WTC11 (cell line): ENCODE data around the gene CCNQ. TPM values are rescaled to one million over a fixed set of nuclear protein-coding genes. Genes with fewer than 3 reads are reported as not detected.
A peak's percentile ranks its signal among the peaks of the same experiment; 100 is the strongest.

Experiments
- ATAC-seq: fragments of 200-7000 bp; cut with Tn5 transposase; 2 replicates; pipeline ENCODE4 v1.10.0; 2021; ENCODE audit warnings: mild to moderate bottlenecking, moderate library complexity
- CTCF ChIA-PET: fragments of 300-600 bp; sonication (Branson Sonifier 250); formaldehyde crosslinking; loops from one replicate; lab custom pipeline; 2021; ENCODE audit warnings: antibody characterized with exemption; lab: Charles Lee
- POLR2A ChIA-PET: fragments of 350-600 bp; sonication (Branson Sonifier 250); formaldehyde crosslinking; loops from one replicate; lab custom pipeline; 2021; ENCODE audit warnings: antibody characterized with exemption; lab: Charles Lee
- DNase-seq: peaks from one replicate; pipeline ENCODE4 v3.0.0; 2021; ENCODE audit warnings: low spot score
- H3K27ac Mint-ChIP-seq: 2 replicates; pipeline ENCODE4 v1.8.0; 2021; ENCODE audit warnings: mixed read lengths
- H3K27me3 Mint-ChIP-seq: 2 replicates; pipeline ENCODE4 v1.8.0; 2021; ENCODE audit warnings: low read depth, mild to moderate bottlenecking, moderate library complexity, mixed read lengths
- H3K36me3 Mint-ChIP-seq: 2 replicates; pipeline ENCODE4 v1.8.0; 2021; ENCODE audit warnings: mixed read lengths
- H3K4me1 Mint-ChIP-seq: 2 replicates; pipeline ENCODE4 v1.8.0; 2022; ENCODE audit warnings: mixed read lengths
- H3K4me3 Mint-ChIP-seq: 2 replicates; pipeline ENCODE4 v1.8.0; 2021; ENCODE audit warnings: mild to moderate bottlenecking, moderate library complexity, mixed read lengths
- H3K9me3 Mint-ChIP-seq: 2 replicates; pipeline ENCODE4 v1.8.0; 2021; ENCODE audit warnings: mixed read lengths
- ATF1 ChIP-seq: sonication (generic); formaldehyde crosslinking; IDR thresholded peaks from 2 replicates; pipeline ENCODE4 v1.8.1; 2023; ENCODE audit warnings: mild to moderate bottlenecking, moderate library complexity, missing genetic modification reagents
- CREM ChIP-seq: sonication (generic); formaldehyde crosslinking; IDR thresholded peaks from 2 replicates; pipeline ENCODE4 v1.8.1; 2022; ENCODE audit warnings: mild to moderate bottlenecking, missing genetic modification reagents, moderate library complexity
- GABPB1 ChIP-seq: sonication (generic); formaldehyde crosslinking; IDR thresholded peaks from 2 replicates; pipeline ENCODE4 v1.8.1; 2023; ENCODE audit warnings: mild to moderate bottlenecking, missing genetic modification reagents
- GTF2I ChIP-seq: fragments of 250-450 bp; sonication (Bioruptor Pico); conservative IDR thresholded peaks from 2 replicates; pipeline ENCODE4 v1.4.0; 2021; ENCODE audit warnings: mild to moderate bottlenecking
- JUN ChIP-seq: sonication (generic); formaldehyde crosslinking; IDR thresholded peaks from 2 replicates; pipeline ENCODE4 v1.8.0; 2023; ENCODE audit warnings: mild to moderate bottlenecking, missing genetic modification reagents
- RORB ChIP-seq: fragments of 250-450 bp; sonication (Bioruptor Pico); IDR thresholded peaks from 2 replicates; pipeline ENCODE4 v1.9.0; 2021; ENCODE audit warnings: mild to moderate bottlenecking
- SOX15 ChIP-seq: fragments of 250-450 bp; sonication (Bioruptor Pico); IDR thresholded peaks from 2 replicates; pipeline ENCODE4 v1.9.0; 2021; ENCODE audit warnings: mild to moderate bottlenecking
- ZNF219 ChIP-seq: sonication (generic); formaldehyde crosslinking; IDR thresholded peaks from 2 replicates; pipeline ENCODE4 v1.8.0; 2023; ENCODE audit warnings: missing genetic modification reagents, mild to moderate bottlenecking, borderline replicate concordance
- ZNF423 ChIP-seq: fragments of 250-450 bp; sonication (Bioruptor Pico); IDR thresholded peaks from 2 replicates; pipeline ENCODE4 v2.1.2; 2022; ENCODE audit warnings: mild to moderate bottlenecking, moderate library complexity
- total RNA-seq: library from RNA; stranded (reverse); gene quantifications from 3 replicates; pipeline ENCODE4 v1.2.3, GENCODE V29; 2021
- TF ChIP-seq, protein P1 (sequence below): fragments of 250-450 bp; sonication (Bioruptor Pico); IDR thresholded peaks from 2 replicates; pipeline ENCODE4 v1.8.0; 2021; ENCODE audit warnings: mild to moderate bottlenecking
- TF ChIP-seq, protein P2 (sequence below): sonication (generic); formaldehyde crosslinking; IDR thresholded peaks from 2 replicates; pipeline ENCODE4 v1.8.1; 2023; ENCODE audit warnings: mild to moderate bottlenecking, missing genetic modification reagents, borderline replicate concordance
- TF ChIP-seq, protein P3 (sequence below): sonication (generic); formaldehyde crosslinking; IDR thresholded peaks from 2 replicates; pipeline ENCODE4 v1.8.0; 2022; ENCODE audit warnings: mild to moderate bottlenecking, missing genetic modification reagents
- TF ChIP-seq, protein P4 (sequence below): sonication (generic); formaldehyde crosslinking; conservative IDR thresholded peaks from 2 replicates; pipeline ENCODE4 v1.8.1; 2023; ENCODE audit warnings: mild to moderate bottlenecking, low read depth, missing genetic modification reagents, moderate library complexity
- TF ChIP-seq, protein P5 (sequence below): sonication (generic); formaldehyde crosslinking; IDR thresholded peaks from 2 replicates; pipeline ENCODE4 v1.8.0; 2023; ENCODE audit warnings: mild to moderate bottlenecking, missing genetic modification reagents

The CCNQ gene
- total RNA-seq, 1 experiment from 2014 or later: 17.4 TPM

DNA sequence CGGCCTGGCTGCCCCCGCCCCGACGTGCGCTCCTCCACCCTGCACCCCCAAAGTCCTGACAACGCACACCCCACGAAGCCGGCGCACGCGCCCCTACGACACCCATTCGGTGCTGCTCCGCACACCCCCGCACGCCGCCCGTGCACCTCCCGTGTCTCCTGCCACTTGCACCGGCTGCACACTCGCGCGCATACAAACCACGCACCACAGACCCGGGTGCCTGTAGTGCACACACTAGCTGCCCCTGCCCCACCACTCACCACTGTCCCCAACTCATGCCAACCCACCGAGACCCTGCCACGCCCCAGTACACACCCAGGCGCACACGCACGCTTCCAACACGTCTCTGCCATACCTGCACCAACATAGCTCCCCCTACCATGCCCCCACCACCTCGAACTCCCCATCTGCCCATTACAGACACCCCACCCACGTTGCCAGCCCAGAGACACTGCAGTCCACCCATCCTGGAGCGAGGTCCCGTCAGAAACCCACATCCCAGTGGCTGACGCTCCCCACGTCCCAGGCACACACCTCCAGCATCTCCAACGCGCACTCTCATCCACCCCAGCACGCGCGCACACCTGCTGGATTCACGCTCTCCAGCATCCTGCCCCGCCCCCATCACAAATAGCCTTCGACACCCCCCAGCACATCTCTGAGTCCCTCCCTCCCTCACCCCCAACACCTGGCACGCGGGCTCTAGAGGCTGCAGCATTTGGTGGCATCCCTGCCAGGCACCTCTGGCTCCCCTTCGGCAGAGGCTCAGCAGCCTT is 43.9 kb upstream of the CCNQ start:
- ChIA-PET POLR2A (no interaction called here), CTCF (interaction anchor here (0.8 to 10.6 kb wide), 9 partner anchors 12 to 172 kb away, joined by 3 to 153 read pairs (median 19); partner anchors contain the start of gene HAUS7)
- TF ChIP-seq CREM (CRISPR knock-in tag) (no peak), GTF2I (CRISPR knock-in tag) (no peak), RORB (CRISPR knock-in tag) (no peak), SOX15 (no peak)
- H3K36me3 Mint-ChIP-seq: no peaks in the 10 kb centered on the region
- H3K27me3 Mint-ChIP-seq: peaks cover 66% of the 10 kb centered on the region
- no peak overlapping the region for H3K27ac Mint-ChIP-seq
- H3K9me3 Mint-ChIP-seq: no peaks in the 10 kb centered on the region
- H3K4me1 Mint-ChIP-seq: peaks cover 10% of the 10 kb centered on the region
- no peak for DNase-seq
- H3K4me3 Mint-ChIP-seq: peak overlapping the region; percentile 63
- no peak for ATAC-seq

DNA sequence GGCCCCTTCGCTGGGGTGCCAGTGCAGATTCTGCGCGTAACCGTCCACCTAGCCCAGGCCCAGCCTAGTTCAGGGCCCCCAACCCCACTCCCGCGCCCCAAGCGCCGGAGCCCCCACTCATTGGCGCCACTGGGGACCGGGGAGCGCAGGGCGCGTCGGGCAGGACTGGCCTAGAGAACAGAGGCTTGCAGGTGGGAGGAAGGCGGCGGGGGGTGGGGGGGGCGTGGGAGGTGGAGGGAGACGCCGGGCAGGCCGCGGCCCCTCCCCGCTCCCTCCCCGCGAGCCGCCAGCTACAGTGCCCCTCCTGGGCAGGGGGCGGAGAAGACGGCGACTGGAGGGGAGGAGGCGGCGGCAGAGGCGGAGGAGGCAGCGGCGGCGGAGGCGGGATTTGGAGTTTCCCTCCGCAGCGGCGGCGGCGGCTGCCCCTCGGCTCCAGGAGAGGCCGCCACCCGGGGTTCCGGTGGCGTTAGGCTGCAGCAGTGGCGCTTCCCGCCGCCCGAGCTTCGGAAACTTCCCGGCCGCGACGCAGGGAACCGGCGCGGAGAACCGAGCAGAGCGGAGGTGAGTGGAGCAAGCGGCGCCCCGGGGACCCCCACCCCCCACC is 43.2 kb upstream of the CCNQ start:
- CTCF ChIA-PET: interaction anchor here (1.6 to 10.6 kb wide), 2 partner anchors 10 to 25 kb away, joined by 4 to 153 read pairs; no protein-coding TSS in a partner anchor
- Mint-ChIP-seq H3K27ac (no peak overlapping the region), H3K27me3 (peaks cover 59% of the 10 kb centered on the region)

DNA sequence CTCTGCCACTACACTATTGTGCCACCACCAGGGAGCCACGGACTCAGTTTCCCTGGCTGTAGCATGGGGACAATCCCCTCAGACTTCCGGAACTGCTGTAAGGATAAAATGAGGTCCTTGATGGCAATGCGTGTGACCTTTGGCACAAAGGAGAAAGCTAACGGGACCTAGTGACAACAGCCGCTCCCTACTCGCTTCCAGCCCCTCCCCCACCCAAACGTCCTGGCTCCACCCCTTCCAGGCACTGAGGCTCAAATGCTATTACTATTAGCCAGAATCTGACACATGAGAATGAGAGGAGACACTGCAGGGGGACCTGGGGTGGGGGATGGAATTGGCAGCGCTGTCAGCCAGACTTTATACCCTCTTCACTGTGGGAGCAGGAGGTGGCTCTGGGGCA is 42.7 kb upstream of the CCNQ start:
- CTCF ChIA-PET: interaction anchor here (0.9 to 2.4 kb wide), 7 partner anchors 8 to 181 kb away, joined by 3 to 13 read pairs (median 4); no protein-coding TSS in a partner anchor
- TF ChIP-seq, protein P1, sequence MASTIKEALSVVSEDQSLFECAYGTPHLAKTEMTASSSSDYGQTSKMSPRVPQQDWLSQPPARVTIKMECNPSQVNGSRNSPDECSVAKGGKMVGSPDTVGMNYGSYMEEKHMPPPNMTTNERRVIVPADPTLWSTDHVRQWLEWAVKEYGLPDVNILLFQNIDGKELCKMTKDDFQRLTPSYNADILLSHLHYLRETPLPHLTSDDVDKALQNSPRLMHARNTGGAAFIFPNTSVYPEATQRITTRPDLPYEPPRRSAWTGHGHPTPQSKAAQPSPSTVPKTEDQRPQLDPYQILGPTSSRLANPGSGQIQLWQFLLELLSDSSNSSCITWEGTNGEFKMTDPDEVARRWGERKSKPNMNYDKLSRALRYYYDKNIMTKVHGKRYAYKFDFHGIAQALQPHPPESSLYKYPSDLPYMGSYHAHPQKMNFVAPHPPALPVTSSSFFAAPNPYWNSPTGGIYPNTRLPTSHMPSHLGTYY (CRISPR knock-in tag): no peak
- no peak for TF ChIP-seq ZNF219 (CRISPR knock-in tag)
- TF ChIP-seq JUN (CRISPR knock-in tag): no peak
- TF ChIP-seq, protein P2, sequence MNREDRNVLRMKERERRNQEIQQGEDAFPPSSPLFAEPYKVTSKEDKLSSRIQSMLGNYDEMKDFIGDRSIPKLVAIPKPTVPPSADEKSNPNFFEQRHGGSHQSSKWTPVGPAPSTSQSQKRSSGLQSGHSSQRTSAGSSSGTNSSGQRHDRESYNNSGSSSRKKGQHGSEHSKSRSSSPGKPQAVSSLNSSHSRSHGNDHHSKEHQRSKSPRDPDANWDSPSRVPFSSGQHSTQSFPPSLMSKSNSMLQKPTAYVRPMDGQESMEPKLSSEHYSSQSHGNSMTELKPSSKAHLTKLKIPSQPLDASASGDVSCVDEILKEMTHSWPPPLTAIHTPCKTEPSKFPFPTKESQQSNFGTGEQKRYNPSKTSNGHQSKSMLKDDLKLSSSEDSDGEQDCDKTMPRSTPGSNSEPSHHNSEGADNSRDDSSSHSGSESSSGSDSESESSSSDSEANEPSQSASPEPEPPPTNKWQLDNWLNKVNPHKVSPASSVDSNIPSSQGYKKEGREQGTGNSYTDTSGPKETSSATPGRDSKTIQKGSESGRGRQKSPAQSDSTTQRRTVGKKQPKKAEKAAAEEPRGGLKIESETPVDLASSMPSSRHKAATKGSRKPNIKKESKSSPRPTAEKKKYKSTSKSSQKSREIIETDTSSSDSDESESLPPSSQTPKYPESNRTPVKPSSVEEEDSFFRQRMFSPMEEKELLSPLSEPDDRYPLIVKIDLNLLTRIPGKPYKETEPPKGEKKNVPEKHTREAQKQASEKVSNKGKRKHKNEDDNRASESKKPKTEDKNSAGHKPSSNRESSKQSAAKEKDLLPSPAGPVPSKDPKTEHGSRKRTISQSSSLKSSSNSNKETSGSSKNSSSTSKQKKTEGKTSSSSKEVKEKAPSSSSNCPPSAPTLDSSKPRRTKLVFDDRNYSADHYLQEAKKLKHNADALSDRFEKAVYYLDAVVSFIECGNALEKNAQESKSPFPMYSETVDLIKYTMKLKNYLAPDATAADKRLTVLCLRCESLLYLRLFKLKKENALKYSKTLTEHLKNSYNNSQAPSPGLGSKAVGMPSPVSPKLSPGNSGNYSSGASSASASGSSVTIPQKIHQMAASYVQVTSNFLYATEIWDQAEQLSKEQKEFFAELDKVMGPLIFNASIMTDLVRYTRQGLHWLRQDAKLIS (CRISPR knock-in tag): no peak
- no peak for TF ChIP-seq ATF1 (CRISPR knock-in tag)
- TF ChIP-seq SOX15: no peak
- no peak for TF ChIP-seq GABPB1
- TF ChIP-seq, protein P3, sequence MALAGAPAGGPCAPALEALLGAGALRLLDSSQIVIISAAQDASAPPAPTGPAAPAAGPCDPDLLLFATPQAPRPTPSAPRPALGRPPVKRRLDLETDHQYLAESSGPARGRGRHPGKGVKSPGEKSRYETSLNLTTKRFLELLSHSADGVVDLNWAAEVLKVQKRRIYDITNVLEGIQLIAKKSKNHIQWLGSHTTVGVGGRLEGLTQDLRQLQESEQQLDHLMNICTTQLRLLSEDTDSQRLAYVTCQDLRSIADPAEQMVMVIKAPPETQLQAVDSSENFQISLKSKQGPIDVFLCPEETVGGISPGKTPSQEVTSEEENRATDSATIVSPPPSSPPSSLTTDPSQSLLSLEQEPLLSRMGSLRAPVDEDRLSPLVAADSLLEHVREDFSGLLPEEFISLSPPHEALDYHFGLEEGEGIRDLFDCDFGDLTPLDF (CRISPR knock-in tag): no peak
- TF ChIP-seq, protein P4, sequence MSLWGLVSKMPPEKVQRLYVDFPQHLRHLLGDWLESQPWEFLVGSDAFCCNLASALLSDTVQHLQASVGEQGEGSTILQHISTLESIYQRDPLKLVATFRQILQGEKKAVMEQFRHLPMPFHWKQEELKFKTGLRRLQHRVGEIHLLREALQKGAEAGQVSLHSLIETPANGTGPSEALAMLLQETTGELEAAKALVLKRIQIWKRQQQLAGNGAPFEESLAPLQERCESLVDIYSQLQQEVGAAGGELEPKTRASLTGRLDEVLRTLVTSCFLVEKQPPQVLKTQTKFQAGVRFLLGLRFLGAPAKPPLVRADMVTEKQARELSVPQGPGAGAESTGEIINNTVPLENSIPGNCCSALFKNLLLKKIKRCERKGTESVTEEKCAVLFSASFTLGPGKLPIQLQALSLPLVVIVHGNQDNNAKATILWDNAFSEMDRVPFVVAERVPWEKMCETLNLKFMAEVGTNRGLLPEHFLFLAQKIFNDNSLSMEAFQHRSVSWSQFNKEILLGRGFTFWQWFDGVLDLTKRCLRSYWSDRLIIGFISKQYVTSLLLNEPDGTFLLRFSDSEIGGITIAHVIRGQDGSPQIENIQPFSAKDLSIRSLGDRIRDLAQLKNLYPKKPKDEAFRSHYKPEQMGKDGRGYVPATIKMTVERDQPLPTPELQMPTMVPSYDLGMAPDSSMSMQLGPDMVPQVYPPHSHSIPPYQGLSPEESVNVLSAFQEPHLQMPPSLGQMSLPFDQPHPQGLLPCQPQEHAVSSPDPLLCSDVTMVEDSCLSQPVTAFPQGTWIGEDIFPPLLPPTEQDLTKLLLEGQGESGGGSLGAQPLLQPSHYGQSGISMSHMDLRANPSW: no peak
- TF ChIP-seq ZNF423 (CRISPR knock-in tag): no peak

More for the DNA sequence above, 43.2 kb upstream of the CCNQ start:
- H3K4me1 Mint-ChIP-seq: peaks cover 10% of the 10 kb centered on the region
- ATAC-seq (peak; percentile 8; the same call in 1 of the 2 replicates), DNase-seq (peak; percentile 34)
- H3K4me3 Mint-ChIP-seq: no peak overlapping the region; the same call in 1 of the 2 replicates
- no peaks in the 10 kb centered on the region for H3K36me3 Mint-ChIP-seq
- TF ChIP-seq, protein P5, sequence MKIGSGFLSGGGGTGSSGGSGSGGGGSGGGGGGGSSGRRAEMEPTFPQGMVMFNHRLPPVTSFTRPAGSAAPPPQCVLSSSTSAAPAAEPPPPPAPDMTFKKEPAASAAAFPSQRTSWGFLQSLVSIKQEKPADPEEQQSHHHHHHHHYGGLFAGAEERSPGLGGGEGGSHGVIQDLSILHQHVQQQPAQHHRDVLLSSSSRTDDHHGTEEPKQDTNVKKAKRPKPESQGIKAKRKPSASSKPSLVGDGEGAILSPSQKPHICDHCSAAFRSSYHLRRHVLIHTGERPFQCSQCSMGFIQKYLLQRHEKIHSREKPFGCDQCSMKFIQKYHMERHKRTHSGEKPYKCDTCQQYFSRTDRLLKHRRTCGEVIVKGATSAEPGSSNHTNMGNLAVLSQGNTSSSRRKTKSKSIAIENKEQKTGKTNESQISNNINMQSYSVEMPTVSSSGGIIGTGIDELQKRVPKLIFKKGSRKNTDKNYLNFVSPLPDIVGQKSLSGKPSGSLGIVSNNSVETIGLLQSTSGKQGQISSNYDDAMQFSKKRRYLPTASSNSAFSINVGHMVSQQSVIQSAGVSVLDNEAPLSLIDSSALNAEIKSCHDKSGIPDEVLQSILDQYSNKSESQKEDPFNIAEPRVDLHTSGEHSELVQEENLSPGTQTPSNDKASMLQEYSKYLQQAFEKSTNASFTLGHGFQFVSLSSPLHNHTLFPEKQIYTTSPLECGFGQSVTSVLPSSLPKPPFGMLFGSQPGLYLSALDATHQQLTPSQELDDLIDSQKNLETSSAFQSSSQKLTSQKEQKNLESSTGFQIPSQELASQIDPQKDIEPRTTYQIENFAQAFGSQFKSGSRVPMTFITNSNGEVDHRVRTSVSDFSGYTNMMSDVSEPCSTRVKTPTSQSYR (CRISPR knock-in tag): no peak
- no peaks in the 10 kb centered on the region for H3K9me3 Mint-ChIP-seq
- POLR2A ChIA-PET: no interaction called here

More for the DNA sequence above, 42.7 kb upstream of the CCNQ start:
- no peak overlapping the region for H3K27ac Mint-ChIP-seq
- peaks cover 10% of the 10 kb centered on the region for H3K4me1 Mint-ChIP-seq
- POLR2A ChIA-PET: no interaction called here
- DNase-seq (no peak), ATAC-seq (no peak; the same call in 1 of the 2 replicates)
- peaks cover 57% of the 10 kb centered on the region for H3K27me3 Mint-ChIP-seq
- H3K36me3 Mint-ChIP-seq: no peaks in the 10 kb centered on the region
- H3K4me3 Mint-ChIP-seq: peak overlapping the region; percentile 56
- H3K9me3 Mint-ChIP-seq: no peaks in the 10 kb centered on the region
